H1 (cell line): ENCODE data around the gene CYP4V2. TPM values are rescaled to one million over a fixed set of nuclear protein-coding genes. Genes with fewer than 3 reads are reported as not detected.

Experiments
- CREB1 ChIP-seq: IDR thresholded peaks from 2 replicates; pipeline ENCODE4 v1.6.1; 2012; ENCODE audit warnings: inconsistent platforms
- HDAC2 ChIP-seq, 2 experiments: fragments of 300-600 bp in 1 of 2; sonication (generic) in 1 of 2; IDR thresholded peaks; 2 replicates each; pipeline ENCODE4 v1.6.1; 2011 to 2012; ENCODE audit warnings: low read depth in 2 of 2, low read length in 2 of 2, mild to moderate bottlenecking in 2 of 2, moderate library complexity in 2 of 2, borderline replicate concordance in 1 of 2, inconsistent platforms in 1 of 2
- POU5F1 ChIP-seq: IDR thresholded peaks from 2 replicates; pipeline ENCODE4 v1.6.1; 2011; ENCODE audit warnings: low read depth, mild to moderate bottlenecking, low read length, moderate library complexity
- TAF1 ChIP-seq: IDR thresholded peaks from 2 replicates; pipeline ENCODE4 v1.6.1; 2011; ENCODE audit warnings: mild to moderate bottlenecking, low read depth, low read length
- TAF7 ChIP-seq: optimal IDR thresholded peaks from 2 replicates; pipeline ENCODE3; 2011; ENCODE audit warnings: low read depth, mild to moderate bottlenecking, inconsistent platforms, low read length, moderate library complexity, borderline replicate concordance
- polyA plus RNA-seq, 7 experiments: library from polyadenylated mRNA; depleted of rRNA in 3 of 7; stranded (reverse) in 5 of 7; unstranded in 2 of 7; fragments of >200 nt in 5 of 7; fragments of 200-250 nt in 2 of 7; gene quantifications; 1 replicate in 5 of 7; 2 replicates in 1 of 7; 4 replicates in 1 of 7; pipeline versions ENCODE4 v1.2.1 to v1.2.3, GENCODE V29; 2011 to 2013; ENCODE audit warnings: missing spikeins in 2 of 7, mixed read lengths in 2 of 7
- total RNA-seq: library from RNA; stranded (reverse); fragmentation: NEBNext Ultra II Directional; extraction: Animal tissue kit (Norgen Biotek cat#: 25700); gene quantifications from 2 replicates; pipeline ENCODE4 v1.2.1, GENCODE V29; 2021
- TF ChIP-seq, protein P1 (sequence below): IDR thresholded peaks from 2 replicates; pipeline ENCODE4 v1.6.1; 2012; ENCODE audit warnings: low read length, inconsistent platforms

Gene CYP4V2
- total and polyA plus RNA-seq, 2 of the 8 experiments (the other 6 are each of a cell fraction or from before 2014, with no cell fraction given) = 0.65 to 1.0 TPM

DNA sequence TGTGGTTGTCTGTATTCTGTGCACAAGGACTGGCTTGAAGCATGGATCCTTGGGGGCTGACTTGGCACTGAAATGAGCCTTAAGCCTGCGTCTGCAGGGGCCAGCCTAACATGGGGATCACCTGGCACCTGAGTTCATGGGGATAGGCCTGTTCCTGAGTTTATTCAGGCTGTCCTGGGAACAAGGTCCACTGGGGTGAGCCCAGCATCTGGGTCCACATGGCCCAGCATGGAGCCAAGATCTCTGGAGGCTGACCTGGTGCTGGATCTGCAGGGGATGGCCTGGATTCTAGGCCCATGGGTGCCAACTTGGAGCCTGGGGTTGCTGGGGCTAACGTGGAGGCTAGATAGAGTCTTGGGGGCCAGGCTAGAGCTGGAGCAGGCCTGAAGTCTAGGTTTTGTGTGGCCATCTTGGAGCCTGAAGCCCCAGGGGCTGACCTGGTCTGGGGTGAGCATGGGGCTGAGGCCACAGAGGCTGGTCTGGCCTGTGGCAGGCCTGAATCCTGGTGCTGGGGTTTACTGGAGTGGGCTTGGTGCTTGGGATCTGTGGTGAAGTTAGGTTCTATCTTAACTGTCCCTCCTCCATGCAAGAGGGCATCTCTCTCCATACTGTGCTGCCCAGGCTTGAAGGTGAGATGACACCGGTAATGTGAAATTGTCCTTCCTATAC lies 35.3 kb downstream of the CYP4V2 start (continued):
- TF ChIP-seq POU5F1 (no peak), CREB1 (no peak), HDAC2 (IDR thresholded peaks at IDR 0.05; ENCODE audit: borderline replicate concordance in 1 of 2, low read depth in 2 of 2, low read length in 2 of 2) (no peak), TAF7 (no peak), TAF1 (no peak)
- TF ChIP-seq, protein P1, sequence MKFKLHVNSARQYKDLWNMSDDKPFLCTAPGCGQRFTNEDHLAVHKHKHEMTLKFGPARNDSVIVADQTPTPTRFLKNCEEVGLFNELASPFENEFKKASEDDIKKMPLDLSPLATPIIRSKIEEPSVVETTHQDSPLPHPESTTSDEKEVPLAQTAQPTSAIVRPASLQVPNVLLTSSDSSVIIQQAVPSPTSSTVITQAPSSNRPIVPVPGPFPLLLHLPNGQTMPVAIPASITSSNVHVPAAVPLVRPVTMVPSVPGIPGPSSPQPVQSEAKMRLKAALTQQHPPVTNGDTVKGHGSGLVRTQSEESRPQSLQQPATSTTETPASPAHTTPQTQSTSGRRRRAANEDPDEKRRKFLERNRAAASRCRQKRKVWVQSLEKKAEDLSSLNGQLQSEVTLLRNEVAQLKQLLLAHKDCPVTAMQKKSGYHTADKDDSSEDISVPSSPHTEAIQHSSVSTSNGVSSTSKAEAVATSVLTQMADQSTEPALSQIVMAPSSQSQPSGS = no peak
